ENCODE data around the gene JUND.

The JUND gene

DNA sequence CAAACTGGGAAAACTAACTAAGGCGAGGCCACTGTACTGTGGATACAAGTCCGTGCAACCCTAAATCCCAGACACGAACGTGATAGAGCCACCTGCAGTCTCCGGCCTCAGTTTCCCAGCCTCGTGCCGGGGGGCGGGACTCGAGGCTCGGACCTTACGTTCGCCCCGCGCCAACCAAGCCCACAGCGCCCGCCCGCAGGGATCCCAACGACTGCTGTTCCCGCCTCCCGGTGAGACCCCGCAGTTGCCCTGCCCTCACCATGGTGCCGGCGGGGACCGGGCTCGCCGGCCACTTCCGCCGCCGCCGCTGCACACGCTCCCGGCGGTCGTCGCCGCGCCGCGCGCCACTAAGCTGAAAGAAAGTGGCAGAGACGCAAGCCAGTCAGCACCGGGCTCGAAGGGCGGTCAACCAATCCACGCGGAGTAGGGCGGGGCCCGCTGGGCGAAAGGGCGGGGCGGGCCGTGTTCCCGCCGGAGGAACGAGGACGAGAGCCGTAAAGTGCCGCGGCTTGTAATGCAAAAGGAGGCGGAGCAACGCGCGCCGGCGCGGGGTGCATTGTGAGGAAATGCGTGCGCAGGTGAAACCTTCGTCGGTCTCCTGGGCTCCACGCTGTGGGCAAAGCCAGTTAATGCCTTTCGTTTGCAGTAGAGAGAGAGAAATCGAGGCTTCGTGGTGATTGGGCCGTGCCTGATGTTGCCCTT lies 41.5 kb upstream of the JUND start, which contains the start of gene LSM4:
LSM4 (minus strand) TSS at position 318 of the 702 bp plus-strand sequence; CDS start at position 262, 56 bp downstream.
- in situ Hi-C loops (cut with MboI; ENCODE audit: low sequenced_read_pairs, unreplicated experiment): no loop called here
- peak; percentile 99 for DNase-seq (ENCODE audit: low spot score)
- TF ChIP-seq, protein P1, sequence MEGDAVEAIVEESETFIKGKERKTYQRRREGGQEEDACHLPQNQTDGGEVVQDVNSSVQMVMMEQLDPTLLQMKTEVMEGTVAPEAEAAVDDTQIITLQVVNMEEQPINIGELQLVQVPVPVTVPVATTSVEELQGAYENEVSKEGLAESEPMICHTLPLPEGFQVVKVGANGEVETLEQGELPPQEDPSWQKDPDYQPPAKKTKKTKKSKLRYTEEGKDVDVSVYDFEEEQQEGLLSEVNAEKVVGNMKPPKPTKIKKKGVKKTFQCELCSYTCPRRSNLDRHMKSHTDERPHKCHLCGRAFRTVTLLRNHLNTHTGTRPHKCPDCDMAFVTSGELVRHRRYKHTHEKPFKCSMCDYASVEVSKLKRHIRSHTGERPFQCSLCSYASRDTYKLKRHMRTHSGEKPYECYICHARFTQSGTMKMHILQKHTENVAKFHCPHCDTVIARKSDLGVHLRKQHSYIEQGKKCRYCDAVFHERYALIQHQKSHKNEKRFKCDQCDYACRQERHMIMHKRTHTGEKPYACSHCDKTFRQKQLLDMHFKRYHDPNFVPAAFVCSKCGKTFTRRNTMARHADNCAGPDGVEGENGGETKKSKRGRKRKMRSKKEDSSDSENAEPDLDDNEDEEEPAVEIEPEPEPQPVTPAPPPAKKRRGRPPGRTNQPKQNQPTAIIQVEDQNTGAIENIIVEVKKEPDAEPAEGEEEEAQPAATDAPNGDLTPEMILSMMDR (IDR thresholded peaks at IDR 0.05; ENCODE audit: borderline replicate concordance, control extremely low read depth, extremely low read depth, insufficient read depth, missing control alignments): peak; percentile 47

DNA sequence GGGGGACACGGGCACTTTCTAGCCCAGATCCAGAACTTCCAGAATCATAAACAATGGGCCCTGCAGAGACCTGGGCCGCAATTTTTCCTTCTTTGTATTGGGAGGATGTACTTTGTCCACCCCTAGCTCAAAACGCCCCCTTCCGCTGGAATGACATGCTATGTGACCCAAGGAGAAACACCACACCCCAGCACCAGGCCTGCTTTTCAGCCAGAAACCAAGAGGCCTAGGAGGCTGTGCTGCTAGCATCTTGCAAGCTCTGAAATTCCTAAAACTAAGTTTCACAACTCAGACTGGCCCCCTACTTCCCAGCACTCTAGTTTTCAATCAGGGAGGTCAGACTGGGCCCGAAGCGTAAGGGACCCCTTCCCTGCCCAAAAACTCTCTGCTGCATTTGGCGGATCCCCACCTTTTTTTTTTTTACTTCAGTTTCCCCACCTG lies 40.9 kb upstream of the JUND start:
- TF ChIP-seq, protein P1 (IDR thresholded peaks at IDR 0.05; ENCODE audit: borderline replicate concordance, control extremely low read depth, extremely low read depth, insufficient read depth, missing control alignments): peak; percentile 20
- peak; percentile 60 for DNase-seq (ENCODE audit: low spot score)
- in situ Hi-C loops (cut with MboI; ENCODE audit: low sequenced_read_pairs, unreplicated experiment): no loop called here

DNA sequence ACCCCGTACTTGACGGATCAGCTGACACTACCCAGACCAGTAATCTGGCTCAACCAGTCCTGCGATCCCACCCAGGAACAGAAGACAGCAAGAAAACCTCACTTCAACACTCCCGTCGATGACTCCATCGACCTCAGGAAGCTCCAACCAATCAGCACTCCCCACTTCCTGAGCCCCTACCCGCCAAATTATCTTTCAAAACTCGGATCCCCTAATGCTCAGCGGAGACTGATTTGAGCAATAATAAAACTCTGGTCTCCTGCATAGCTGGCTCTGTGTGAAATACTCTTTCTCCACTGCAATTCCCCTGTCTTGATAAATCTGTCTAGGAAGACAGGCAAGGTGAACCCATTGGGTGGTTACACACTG lies 40.3 kb upstream of the JUND start:
- TF ChIP-seq, protein P1 (IDR thresholded peaks at IDR 0.05; ENCODE audit: borderline replicate concordance, control extremely low read depth, extremely low read depth, insufficient read depth, missing control alignments): no peak
- in situ Hi-C loops (cut with MboI; ENCODE audit: low sequenced_read_pairs, unreplicated experiment): no loop called here
- DNase-seq (ENCODE audit: low spot score): no peak

DNA sequence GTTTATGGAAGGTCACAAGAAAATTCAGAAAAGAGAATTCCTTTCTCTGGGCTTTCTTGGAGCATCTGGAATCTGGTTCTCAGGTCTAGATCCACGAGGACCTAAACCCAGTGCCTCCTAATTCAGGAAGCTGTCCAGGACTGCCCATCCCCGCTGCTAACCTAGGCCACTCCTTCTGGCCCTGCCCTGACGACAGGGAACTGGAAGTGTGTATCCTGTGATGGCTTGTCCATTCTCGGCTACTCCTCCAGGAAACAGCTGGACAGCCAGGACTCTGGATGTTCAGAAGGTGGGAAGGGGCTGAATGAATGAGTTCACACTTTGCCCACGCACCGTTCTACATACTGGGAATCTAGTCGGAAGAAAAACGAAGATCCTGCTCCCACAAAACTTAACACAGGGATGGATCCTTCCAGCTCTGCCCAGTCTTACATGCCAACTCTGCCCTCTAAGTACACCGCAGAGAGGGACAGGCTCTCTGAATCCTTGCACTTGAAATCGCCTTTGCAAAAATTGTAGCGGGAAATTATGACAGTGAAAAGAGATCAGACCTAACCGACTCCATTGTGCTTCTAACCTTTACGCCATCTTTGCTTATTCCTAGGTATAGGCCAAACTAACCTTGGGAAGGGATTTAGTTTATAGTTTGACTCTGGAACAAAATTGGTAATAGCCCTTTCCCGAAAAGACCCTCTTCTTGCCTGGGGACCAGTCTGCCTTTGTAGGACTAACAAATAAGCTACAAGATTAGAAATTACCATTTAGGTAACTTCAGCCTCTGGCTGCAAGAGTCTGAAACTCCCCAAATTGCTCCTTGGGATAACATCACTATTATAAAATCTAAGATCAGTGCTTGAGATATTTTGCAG lies 39.7 kb upstream of the JUND start:
- TF ChIP-seq, protein P1 (IDR thresholded peaks at IDR 0.05; ENCODE audit: borderline replicate concordance, control extremely low read depth, extremely low read depth, insufficient read depth, missing control alignments): no peak
- DNase-seq (ENCODE audit: low spot score): no peak
- in situ Hi-C loops (cut with MboI; ENCODE audit: low sequenced_read_pairs, unreplicated experiment): no loop called here

DNA sequence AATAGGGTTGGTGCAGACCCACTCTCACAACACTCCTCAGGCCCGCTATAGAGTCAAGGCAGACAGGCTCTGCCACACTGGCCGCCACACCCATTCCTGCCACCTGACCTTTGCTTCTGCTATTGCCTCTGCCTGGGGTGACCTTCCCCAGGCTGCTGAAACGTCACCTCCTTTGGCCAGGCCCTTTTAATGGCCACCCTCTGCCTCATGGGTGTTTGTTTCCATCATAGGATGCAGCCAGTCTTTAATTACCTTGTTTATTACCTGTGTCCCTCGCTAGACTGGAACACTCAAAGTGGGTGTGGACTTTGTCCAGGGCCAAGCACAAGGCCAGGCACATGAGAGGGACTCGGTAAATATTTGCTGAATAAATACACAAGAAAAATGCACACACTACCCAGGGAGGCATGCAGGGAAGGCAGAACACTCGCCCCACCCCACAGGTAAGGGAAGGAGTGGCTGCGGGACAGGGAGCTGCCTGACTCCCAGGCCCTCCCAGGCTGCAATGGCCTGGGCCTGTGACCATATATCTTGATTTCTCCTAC lies 38.2 kb upstream of the JUND start:
- in situ Hi-C loops (cut with MboI; ENCODE audit: low sequenced_read_pairs, unreplicated experiment): no loop called here
- no peak for DNase-seq (ENCODE audit: low spot score)
- TF ChIP-seq, protein P1 (IDR thresholded peaks at IDR 0.05; ENCODE audit: borderline replicate concordance, control extremely low read depth, extremely low read depth, insufficient read depth, missing control alignments): no peak

DNA sequence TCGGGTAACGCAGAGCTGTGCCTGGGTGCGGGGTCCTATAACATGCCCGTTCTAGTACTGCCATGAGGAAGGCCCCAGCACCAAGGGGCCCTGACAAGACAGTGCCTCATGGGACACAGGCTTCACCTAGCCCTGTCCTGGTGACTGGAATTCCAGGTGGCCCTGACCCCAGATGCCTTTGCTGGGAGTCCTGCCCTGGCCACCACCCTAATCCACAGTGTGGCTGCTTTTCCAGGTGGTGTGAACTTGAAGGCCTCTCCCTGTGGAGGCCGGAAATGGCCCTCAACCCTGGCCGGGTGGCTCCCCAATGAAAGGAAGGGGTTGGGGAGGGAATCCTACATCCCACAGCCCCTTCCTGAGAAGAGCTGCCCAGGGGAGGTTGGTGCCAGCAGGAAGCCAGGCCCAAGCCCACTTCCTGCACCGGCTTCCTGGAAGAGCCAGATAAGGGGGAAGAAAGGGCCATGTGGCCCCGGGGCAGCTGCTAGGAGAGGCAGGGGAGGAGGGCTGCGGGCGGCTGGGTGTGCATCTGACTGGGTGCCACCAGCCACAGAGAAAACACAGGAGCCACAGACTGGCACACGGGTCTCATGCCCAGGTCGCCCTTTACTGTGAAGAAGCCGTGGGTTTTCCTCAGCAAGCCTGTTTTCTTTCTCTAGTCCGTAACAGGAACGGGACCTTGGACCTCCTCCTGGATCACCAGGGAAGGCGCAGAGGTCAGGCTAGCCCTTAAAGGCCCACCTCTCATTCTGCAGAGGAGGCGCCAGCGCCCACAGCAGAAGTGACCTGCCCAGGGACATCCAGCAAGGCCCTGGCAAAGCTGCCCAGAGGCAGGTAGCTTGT lies 36.8 kb upstream of the JUND start:
- in situ Hi-C loops (cut with MboI; ENCODE audit: low sequenced_read_pairs, unreplicated experiment): no loop called here
- peak; percentile 17 for DNase-seq (ENCODE audit: low spot score)
- TF ChIP-seq, protein P1 (IDR thresholded peaks at IDR 0.05; ENCODE audit: borderline replicate concordance, control extremely low read depth, extremely low read depth, insufficient read depth, missing control alignments): no peak
